HEK293 (cell line): ENCODE measurements around the gene PRG3.

Source experiments
- CTCF ChIA-PET: fragments of 350-600 bp; formaldehyde crosslinking; extraction: SDS; loops from one replicate; lab custom pipeline; 2021; ENCODE audit warnings: antibody characterized with exemption; lab: Yijun Ruan, JAX
- POLR2A ChIA-PET: fragments of 300-600 bp; formaldehyde crosslinking; extraction: SDS; loops from one replicate; lab custom pipeline; 2020; ENCODE audit warnings: antibody characterized with exemption, inconsistent platforms; lab: Yijun Ruan, JAX
- H3K27ac ChIP-seq: fragments of 200-500 bp; sonication (Bioruptor generic); 2 replicates; pipeline ENCODE4 v1.5.1; 2014; ENCODE audit warnings: low read depth, low read length, control low read depth, inconsistent platforms; ENCODE audit errors: extremely low read depth
- H3K36me3 ChIP-seq, 2 experiments: fragments of 200-500 bp in 1 of 2; sonication (Bioruptor generic) in 1 of 2; 1 replicate in 1 of 2; 2 replicates in 1 of 2; pipeline ENCODE4 v1.5.1; 2014 to 2017; ENCODE audit warnings: inconsistent platforms in 2 of 2, low read length in 2 of 2; ENCODE audit not compliant: control insufficient read depth in 2 of 2, insufficient read depth in 1 of 2
- H3K4me1 ChIP-seq: fragments of 200-500 bp; sonication (Bioruptor generic); 2 replicates; pipeline ENCODE4 v1.5.1; 2014; ENCODE audit warnings: mild to moderate bottlenecking, low read length, inconsistent platforms; ENCODE audit not compliant: control insufficient read depth, insufficient read depth
- H3K4me3 ChIP-seq: 2 replicates; pipeline ENCODE4 v1.5.1; 2011; ENCODE audit warnings: low read depth, mild to moderate bottlenecking, control low read depth, low read length, moderate library complexity
- H3K9me3 ChIP-seq: fragments of 200-500 bp; sonication (Bioruptor generic); 2 replicates; pipeline ENCODE4 v1.5.1; 2014; ENCODE audit warnings: low read depth, low read length, inconsistent platforms; ENCODE audit not compliant: control insufficient read depth, insufficient read depth
- HOXD13 ChIP-seq: sonication (generic); formaldehyde crosslinking; IDR thresholded peaks from 2 replicates; pipeline ENCODE4 v1.8.0; 2022; ENCODE audit warnings: missing genetic modification reagents, borderline replicate concordance
- SALL2 ChIP-seq: fragments of 450-650 bp; formaldehyde crosslinking; IDR thresholded peaks from 2 replicates; pipeline ENCODE4 v1.5.0; 2017; ENCODE audit warnings: missing biosample characterization, mild to moderate bottlenecking, missing genetic modification characterization, borderline replicate concordance
- ZBTB17 ChIP-seq: fragments of 450-650 bp; formaldehyde crosslinking; IDR thresholded peaks from 2 replicates; pipeline ENCODE4 v1.5.1; 2016; ENCODE audit warnings: missing biosample characterization, missing genetic modification characterization
- ZNF341 ChIP-seq: fragments of 450-650 bp; formaldehyde crosslinking; IDR thresholded peaks from 2 replicates; pipeline ENCODE4; 2016; ENCODE audit warnings: low read depth, missing biosample characterization, missing genetic modification characterization
- ZNF350 ChIP-seq: fragments of 450-650 bp; formaldehyde crosslinking; IDR thresholded peaks from 2 replicates; pipeline ENCODE4 v1.5.0; 2017; ENCODE audit warnings: missing biosample characterization, mild to moderate bottlenecking, missing genetic modification characterization
- ZNF366 ChIP-seq: fragments of 450-650 bp; formaldehyde crosslinking; conservative IDR thresholded peaks from 2 replicates; pipeline ENCODE4 v1.5.1; 2016; ENCODE audit warnings: missing biosample characterization, missing genetic modification characterization
- ZNF404 ChIP-seq: fragments of 450-650 bp; formaldehyde crosslinking; IDR thresholded peaks from 2 replicates; pipeline ENCODE4 v1.5.1; 2017; ENCODE audit warnings: missing biosample characterization, missing genetic modification characterization
- ZNF549 ChIP-seq: fragments of 450-650 bp; IDR thresholded peaks from 2 replicates; pipeline ENCODE4 v1.5.1; 2018; ENCODE audit warnings: missing biosample characterization, missing genetic modification characterization, mild to moderate bottlenecking, inconsistent platforms, moderate library complexity
- ZNF561 ChIP-seq: fragments of 450-650 bp; IDR thresholded peaks from 2 replicates; pipeline ENCODE4 v1.5.1; 2018; ENCODE audit warnings: missing biosample characterization, missing genetic modification characterization, borderline replicate concordance
- ZSCAN23 ChIP-seq: fragments of 450-650 bp; formaldehyde crosslinking; IDR thresholded peaks from 2 replicates; pipeline ENCODE4 v1.5.1; 2016; ENCODE audit warnings: missing biosample characterization, missing genetic modification characterization
- TF ChIP-seq, protein P1 (sequence below): fragments of 450-650 bp; formaldehyde crosslinking; IDR thresholded peaks from 2 replicates; pipeline ENCODE4 v1.5.1; 2016; ENCODE audit warnings: missing biosample characterization, missing genetic modification characterization
- TF ChIP-seq, protein P2 (sequence below): fragments of 450-650 bp; formaldehyde crosslinking; IDR thresholded peaks from 2 replicates; pipeline ENCODE4 v1.5.1; 2016; ENCODE audit warnings: missing biosample characterization, missing genetic modification characterization
- TF ChIP-seq, protein P3 (sequence below): fragments of 450-650 bp; formaldehyde crosslinking; IDR thresholded peaks from 2 replicates; pipeline ENCODE4 v1.5.1; 2016; ENCODE audit warnings: missing biosample characterization, missing genetic modification characterization
- TF ChIP-seq, protein P4 (sequence below): fragments of 450-650 bp; formaldehyde crosslinking; IDR thresholded peaks from 2 replicates; pipeline ENCODE4 v1.5.1; 2016; ENCODE audit warnings: missing biosample characterization, missing genetic modification characterization
- TF ChIP-seq, protein P5 (sequence below): fragments of 450-650 bp; formaldehyde crosslinking; IDR thresholded peaks from 2 replicates; pipeline ENCODE4 v1.5.1; 2016; ENCODE audit warnings: missing biosample characterization, missing genetic modification characterization
- TF ChIP-seq, protein P6 (sequence below): fragments of 450-650 bp; IDR thresholded peaks from 2 replicates; pipeline ENCODE4 v1.5.1; 2018; ENCODE audit warnings: missing biosample characterization, missing genetic modification characterization
- TF ChIP-seq, protein P7 (sequence below): fragments of 450-650 bp; formaldehyde crosslinking; conservative IDR thresholded peaks from 2 replicates; pipeline ENCODE4 v1.5.1; 2016; ENCODE audit warnings: low read depth, missing biosample characterization, missing genetic modification characterization

PRG3 gene

DNA sequence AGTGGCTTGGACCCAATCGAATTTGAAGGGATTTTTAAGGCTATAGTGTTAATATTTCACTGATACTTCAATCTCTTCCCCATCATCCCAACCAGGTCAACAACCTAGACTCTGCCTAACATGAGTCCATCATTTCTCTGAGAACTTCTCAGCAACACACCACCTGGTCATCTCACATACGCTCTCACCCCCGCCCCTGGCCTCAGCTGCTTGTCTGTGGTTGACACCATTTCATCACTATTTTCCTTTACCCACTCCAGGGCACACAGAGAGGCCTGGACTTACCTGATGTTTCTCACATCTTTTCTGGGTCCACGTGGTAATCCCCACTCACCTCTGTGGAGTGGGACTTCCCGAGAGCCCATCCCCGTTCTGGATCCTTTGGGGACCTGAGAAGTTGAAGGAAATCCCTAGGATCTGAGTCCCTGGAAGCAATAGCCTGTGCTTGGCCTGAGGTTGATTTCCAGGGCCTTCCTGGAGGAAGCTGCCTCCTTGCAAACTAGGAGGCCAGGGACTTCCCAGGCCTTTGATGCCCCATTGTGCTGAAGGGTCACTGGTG lies 39.6 kb downstream of the PRG3 start:
- ChIA-PET POLR2A (no interaction called here), CTCF (interaction anchor here (0.6 to 1.7 kb wide), 6 partner anchors 10 to 354 kb away, joined by 3 to 7 read pairs (median 4); no protein-coding TSS in a partner anchor)
- Histone ChIP-seq H3K36me3 (no peaks in the 10 kb centered on the region), H3K4me3 (no peak overlapping the region), H3K9me3 (no peaks in the 10 kb centered on the region), H3K4me1 (no peaks in the 10 kb centered on the region)
- TF ChIP-seq, protein P1, sequence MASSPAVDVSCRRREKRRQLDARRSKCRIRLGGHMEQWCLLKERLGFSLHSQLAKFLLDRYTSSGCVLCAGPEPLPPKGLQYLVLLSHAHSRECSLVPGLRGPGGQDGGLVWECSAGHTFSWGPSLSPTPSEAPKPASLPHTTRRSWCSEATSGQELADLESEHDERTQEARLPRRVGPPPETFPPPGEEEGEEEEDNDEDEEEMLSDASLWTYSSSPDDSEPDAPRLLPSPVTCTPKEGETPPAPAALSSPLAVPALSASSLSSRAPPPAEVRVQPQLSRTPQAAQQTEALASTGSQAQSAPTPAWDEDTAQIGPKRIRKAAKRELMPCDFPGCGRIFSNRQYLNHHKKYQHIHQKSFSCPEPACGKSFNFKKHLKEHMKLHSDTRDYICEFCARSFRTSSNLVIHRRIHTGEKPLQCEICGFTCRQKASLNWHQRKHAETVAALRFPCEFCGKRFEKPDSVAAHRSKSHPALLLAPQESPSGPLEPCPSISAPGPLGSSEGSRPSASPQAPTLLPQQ = no peak
- TF ChIP-seq, protein P2, sequence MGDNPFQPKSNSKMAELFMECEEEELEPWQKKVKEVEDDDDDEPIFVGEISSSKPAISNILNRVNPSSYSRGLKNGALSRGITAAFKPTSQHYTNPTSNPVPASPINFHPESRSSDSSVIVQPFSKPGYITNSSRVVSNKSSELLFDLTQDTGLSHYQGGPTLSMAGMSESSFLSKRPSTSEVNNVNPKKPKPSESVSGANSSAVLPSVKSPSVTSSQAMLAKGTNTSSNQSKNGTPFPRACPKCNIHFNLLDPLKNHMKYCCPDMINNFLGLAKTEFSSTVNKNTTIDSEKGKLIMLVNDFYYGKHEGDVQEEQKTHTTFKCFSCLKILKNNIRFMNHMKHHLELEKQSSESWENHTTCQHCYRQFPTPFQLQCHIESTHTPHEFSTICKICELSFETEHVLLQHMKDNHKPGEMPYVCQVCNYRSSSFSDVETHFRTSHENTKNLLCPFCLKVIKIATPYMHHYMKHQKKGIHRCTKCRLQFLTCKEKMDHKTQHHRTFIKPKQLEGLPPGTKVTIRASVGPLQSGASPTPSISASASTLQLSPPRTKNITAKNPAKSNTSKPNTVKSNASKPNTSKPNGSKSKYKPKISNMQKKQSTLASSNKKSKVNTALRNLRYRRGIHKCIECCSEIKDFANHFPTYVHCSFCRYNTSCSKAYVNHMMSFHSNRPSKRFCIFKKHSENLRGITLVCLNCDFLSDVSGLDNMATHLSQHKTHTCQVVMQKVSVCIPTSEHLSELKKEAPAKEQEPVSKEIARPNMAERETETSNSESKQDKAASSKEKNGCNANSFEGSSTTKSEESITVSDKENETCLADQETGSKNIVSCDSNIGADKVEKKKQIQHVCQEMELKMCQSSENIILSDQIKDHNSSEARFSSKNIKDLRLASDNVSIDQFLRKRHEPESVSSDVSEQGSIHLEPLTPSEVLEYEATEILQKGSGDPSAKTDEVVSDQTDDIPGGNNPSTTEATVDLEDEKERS (tag by site-specific recombination) = no peak
- TF ChIP-seq, all 188 proteins: peak for 0
- no peak overlapping the region for H3K27ac ChIP-seq

DNA sequence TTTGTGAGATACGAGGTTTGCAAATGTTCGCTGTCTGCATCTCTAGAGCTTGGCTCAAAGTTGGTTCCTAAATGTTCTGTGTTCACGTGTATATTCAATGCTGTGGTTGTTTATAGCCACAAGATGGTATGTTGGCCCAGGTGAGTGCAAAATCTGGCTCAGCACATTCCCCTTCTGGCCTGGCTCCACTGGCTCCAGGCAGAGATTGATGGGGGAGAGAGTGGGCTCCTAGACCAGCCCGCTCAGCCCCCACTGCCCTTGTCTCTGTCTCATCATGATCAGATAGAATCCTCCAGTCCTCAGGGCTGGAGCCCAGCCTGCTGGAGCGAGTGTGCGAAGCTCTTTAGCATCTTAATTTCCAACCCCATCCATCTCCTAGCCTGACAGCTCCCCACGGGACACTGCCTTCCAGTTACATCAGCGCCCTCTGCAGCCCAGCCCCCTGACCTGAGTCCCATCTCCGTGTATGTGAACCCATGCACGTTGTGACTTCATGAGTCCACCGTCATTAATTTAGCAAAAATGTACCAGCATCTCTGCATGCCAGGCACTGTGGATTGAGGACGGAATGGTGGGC lies 40.8 kb downstream of the PRG3 start:
- ChIA-PET POLR2A (interaction anchor here (1.0 to 2.3 kb wide), 2 partner anchors 15 to 17 kb away, joined by 3 to 12 read pairs; partner anchors contain the start of gene TNKS1BP1), CTCF (interaction anchor here (0.5 to 1.6 kb wide), 10 partner anchors 8 to 281 kb away, joined by 3 to 8 read pairs (median 3); no protein-coding TSS in a partner anchor)
- Histone ChIP-seq H3K27ac (no peak overlapping the region), H3K9me3 (no peaks in the 10 kb centered on the region), H3K36me3 (no peaks in the 10 kb centered on the region), H3K4me3 (no peak overlapping the region), H3K4me1 (no peaks in the 10 kb centered on the region)
- no peak for TF ChIP-seq HOXD13
- TF ChIP-seq ZNF350 (tag by site-specific recombination) = no peak
- TF ChIP-seq ZSCAN23 (tag by site-specific recombination) = no peak
- no peak for TF ChIP-seq ZNF341 (tag by site-specific recombination)
- TF ChIP-seq ZNF561 (tag by site-specific recombination) = no peak
- TF ChIP-seq ZBTB17 = peak; percentile 68; the same call in 1 of the 2 replicates
- TF ChIP-seq ZNF549 (tag by site-specific recombination) = no peak
- TF ChIP-seq, protein P3, sequence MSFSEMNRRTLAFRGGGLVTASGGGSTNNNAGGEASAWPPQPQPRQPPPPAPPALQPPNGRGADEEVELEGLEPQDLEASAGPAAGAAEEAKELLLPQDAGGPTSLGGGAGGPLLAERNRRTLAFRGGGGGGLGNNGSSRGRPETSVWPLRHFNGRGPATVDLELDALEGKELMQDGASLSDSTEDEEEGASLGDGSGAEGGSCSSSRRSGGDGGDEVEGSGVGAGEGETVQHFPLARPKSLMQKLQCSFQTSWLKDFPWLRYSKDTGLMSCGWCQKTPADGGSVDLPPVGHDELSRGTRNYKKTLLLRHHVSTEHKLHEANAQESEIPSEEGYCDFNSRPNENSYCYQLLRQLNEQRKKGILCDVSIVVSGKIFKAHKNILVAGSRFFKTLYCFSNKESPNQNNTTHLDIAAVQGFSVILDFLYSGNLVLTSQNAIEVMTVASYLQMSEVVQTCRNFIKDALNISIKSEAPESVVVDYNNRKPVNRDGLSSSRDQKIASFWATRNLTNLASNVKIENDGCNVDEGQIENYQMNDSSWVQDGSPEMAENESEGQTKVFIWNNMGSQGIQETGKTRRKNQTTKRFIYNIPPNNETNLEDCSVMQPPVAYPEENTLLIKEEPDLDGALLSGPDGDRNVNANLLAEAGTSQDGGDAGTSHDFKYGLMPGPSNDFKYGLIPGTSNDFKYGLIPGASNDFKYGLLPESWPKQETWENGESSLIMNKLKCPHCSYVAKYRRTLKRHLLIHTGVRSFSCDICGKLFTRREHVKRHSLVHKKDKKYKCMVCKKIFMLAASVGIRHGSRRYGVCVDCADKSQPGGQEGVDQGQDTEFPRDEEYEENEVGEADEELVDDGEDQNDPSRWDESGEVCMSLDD (tag by site-specific recombination) = no peak
- TF ChIP-seq, protein P4, sequence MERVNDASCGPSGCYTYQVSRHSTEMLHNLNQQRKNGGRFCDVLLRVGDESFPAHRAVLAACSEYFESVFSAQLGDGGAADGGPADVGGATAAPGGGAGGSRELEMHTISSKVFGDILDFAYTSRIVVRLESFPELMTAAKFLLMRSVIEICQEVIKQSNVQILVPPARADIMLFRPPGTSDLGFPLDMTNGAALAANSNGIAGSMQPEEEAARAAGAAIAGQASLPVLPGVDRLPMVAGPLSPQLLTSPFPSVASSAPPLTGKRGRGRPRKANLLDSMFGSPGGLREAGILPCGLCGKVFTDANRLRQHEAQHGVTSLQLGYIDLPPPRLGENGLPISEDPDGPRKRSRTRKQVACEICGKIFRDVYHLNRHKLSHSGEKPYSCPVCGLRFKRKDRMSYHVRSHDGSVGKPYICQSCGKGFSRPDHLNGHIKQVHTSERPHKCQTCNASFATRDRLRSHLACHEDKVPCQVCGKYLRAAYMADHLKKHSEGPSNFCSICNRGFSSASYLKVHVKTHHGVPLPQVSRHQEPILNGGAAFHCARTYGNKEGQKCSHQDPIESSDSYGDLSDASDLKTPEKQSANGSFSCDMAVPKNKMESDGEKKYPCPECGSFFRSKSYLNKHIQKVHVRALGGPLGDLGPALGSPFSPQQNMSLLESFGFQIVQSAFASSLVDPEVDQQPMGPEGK (tag by site-specific recombination) = peak; percentile 21; the same call in 1 of the 2 replicates
- TF ChIP-seq, protein P5, sequence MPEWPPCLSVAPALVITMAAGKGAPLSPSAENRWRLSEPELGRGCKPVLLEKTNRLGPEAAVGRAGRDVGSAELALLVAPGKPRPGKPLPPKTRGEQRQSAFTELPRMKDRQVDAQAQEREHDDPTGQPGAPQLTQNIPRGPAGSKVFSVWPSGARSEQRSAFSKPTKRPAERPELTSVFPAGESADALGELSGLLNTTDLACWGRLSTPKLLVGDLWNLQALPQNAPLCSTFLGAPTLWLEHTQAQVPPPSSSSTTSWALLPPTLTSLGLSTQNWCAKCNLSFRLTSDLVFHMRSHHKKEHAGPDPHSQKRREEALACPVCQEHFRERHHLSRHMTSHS (tag by site-specific recombination) = no peak
- TF ChIP-seq ZNF366 (tag by site-specific recombination) = no peak
- no peak for TF ChIP-seq SALL2 (tag by site-specific recombination)
- TF ChIP-seq ZNF404 = no peak
- TF ChIP-seq, protein P6, sequence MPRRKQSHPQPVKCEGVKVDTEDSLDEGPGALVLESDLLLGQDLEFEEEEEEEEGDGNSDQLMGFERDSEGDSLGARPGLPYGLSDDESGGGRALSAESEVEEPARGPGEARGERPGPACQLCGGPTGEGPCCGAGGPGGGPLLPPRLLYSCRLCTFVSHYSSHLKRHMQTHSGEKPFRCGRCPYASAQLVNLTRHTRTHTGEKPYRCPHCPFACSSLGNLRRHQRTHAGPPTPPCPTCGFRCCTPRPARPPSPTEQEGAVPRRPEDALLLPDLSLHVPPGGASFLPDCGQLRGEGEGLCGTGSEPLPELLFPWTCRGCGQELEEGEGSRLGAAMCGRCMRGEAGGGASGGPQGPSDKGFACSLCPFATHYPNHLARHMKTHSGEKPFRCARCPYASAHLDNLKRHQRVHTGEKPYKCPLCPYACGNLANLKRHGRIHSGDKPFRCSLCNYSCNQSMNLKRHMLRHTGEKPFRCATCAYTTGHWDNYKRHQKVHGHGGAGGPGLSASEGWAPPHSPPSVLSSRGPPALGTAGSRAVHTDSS (tag by site-specific recombination) = no peak
- TF ChIP-seq, protein P7, sequence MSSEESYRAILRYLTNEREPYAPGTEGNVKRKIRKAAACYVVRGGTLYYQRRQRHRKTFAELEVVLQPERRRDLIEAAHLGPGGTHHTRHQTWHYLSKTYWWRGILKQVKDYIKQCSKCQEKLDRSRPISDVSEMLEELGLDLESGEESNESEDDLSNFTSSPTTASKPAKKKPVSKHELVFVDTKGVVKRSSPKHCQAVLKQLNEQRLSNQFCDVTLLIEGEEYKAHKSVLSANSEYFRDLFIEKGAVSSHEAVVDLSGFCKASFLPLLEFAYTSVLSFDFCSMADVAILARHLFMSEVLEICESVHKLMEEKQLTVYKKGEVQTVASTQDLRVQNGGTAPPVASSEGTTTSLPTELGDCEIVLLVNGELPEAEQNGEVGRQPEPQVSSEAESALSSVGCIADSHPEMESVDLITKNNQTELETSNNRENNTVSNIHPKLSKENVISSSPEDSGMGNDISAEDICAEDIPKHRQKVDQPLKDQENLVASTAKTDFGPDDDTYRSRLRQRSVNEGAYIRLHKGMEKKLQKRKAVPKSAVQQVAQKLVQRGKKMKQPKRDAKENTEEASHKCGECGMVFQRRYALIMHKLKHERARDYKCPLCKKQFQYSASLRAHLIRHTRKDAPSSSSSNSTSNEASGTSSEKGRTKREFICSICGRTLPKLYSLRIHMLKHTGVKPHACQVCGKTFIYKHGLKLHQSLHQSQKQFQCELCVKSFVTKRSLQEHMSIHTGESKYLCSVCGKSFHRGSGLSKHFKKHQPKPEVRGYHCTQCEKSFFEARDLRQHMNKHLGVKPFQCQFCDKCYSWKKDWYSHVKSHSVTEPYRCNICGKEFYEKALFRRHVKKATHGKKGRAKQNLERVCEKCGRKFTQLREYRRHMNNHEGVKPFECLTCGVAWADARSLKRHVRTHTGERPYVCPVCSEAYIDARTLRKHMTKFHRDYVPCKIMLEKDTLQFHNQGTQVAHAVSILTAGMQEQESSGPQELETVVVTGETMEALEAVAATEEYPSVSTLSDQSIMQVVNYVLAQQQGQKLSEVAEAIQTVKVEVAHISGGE (tag by site-specific recombination) = no peak
